Measurements from ENCODE around the gene THOC6.

- TF ChIP-seq, protein P1, sequence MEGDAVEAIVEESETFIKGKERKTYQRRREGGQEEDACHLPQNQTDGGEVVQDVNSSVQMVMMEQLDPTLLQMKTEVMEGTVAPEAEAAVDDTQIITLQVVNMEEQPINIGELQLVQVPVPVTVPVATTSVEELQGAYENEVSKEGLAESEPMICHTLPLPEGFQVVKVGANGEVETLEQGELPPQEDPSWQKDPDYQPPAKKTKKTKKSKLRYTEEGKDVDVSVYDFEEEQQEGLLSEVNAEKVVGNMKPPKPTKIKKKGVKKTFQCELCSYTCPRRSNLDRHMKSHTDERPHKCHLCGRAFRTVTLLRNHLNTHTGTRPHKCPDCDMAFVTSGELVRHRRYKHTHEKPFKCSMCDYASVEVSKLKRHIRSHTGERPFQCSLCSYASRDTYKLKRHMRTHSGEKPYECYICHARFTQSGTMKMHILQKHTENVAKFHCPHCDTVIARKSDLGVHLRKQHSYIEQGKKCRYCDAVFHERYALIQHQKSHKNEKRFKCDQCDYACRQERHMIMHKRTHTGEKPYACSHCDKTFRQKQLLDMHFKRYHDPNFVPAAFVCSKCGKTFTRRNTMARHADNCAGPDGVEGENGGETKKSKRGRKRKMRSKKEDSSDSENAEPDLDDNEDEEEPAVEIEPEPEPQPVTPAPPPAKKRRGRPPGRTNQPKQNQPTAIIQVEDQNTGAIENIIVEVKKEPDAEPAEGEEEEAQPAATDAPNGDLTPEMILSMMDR (IDR thresholded peaks at IDR 0.05), result no peak
- TF ChIP-seq EZH2 (IDR thresholded peaks at IDR 0.05; ENCODE audit: borderline replicate concordance, insufficient read depth, low read depth, low read length, poor library complexity, severe bottlenecking), result no peak
Measured at GRCh38 chr16:3014971-3015370, 8.9 kb upstream of the THOC6 start.

All from B cell (primary cell).